Activated CD8-positive, alpha-beta T cell treated with anti-CD3 and anti-CD28 coated beads, Interleukin-2, amount 10 ng/mL, durations not matched to agents 7 days and 5 days (primary cell): Measurements from ENCODE around the gene SKP2. TPM values are rescaled to one million over a fixed set of nuclear protein-coding genes. Genes with fewer than 3 reads are reported as not detected.
A peak's percentile ranks its signal among the peaks of the same experiment; 100 is the strongest.

ENCODE experiments used
- ATAC-seq: fragments of 150-1000 bp; cut with Tn5 transposase; one replicate; pipeline ENCODE4 v1.10.0; 2021; ENCODE audit warnings: moderate library complexity
- CTCF ChIA-PET: fragments of 350-600 bp; sonication (Branson Sonifier 250); formaldehyde crosslinking; loops from one replicate; lab custom pipeline; 2021; ENCODE audit warnings: antibody characterized with exemption; lab: Charles Lee
- POLR2A ChIA-PET: fragments of 350-600 bp; sonication (Branson Sonifier 250); formaldehyde crosslinking; loops from one replicate; lab custom pipeline; 2021; ENCODE audit warnings: antibody characterized with exemption; lab: Charles Lee
- DNase-seq: peaks from one replicate; pipeline ENCODE4 v3.0.0-alpha.2; 2020
- H3K27ac Mint-ChIP-seq: one replicate; pipeline ENCODE4 v1.8.0; 2021; ENCODE audit warnings: mild to moderate bottlenecking, mixed read lengths
- H3K27me3 Mint-ChIP-seq: one replicate; pipeline ENCODE4 v1.8.0; 2021; ENCODE audit warnings: low read depth, mixed read lengths
- H3K36me3 Mint-ChIP-seq: one replicate; pipeline ENCODE4 v1.8.0; 2021; ENCODE audit warnings: low read depth, mixed read lengths
- H3K4me1 Mint-ChIP-seq: one replicate; pipeline ENCODE4 v1.8.0; 2021; ENCODE audit warnings: low read depth, mixed read lengths
- H3K4me3 Mint-ChIP-seq: one replicate; pipeline ENCODE4 v1.8.0; 2021; ENCODE audit warnings: mild to moderate bottlenecking, mixed read lengths
- H3K9me3 Mint-ChIP-seq: one replicate; pipeline ENCODE4 v1.8.0; 2022; ENCODE audit warnings: mixed read lengths; ENCODE audit not compliant: insufficient read depth
- microRNA-seq: library from miRNA; unstranded; fragments of <30 nt; microRNA quantifications from one replicate; pipeline ENCODE4 v1.2.0, GENCODE V29; 2022
- total RNA-seq, 2 experiments: library from RNA; stranded (reverse); gene quantifications; one replicate each; pipeline ENCODE4 v1.2.3, GENCODE V29; 2021

Gene SKP2
- total RNA-seq, 2 experiments from 2014 or later = 54.6 to 61.4 TPM

- no peak for ATAC-seq
- CTCF ChIA-PET = interaction anchor here (1.2 kb wide), 1 partner anchor 10 kb away, joined by 4 read pairs; no protein-coding TSS in a partner anchor
- peaks cover 2% of the 10 kb centered on the region for H3K4me1 Mint-ChIP-seq
- no peaks in the 10 kb centered on the region for H3K36me3 Mint-ChIP-seq
- no peak for DNase-seq
- POLR2A ChIA-PET = no interaction called here
- H3K27ac Mint-ChIP-seq = no peak overlapping the region
- no peaks in the 10 kb centered on the region for H3K27me3 Mint-ChIP-seq
- H3K4me3 Mint-ChIP-seq = no peak overlapping the region
- H3K9me3 Mint-ChIP-seq = no peaks in the 10 kb centered on the region
Measured at GRCh38 chr5:36232533-36232932, 80.6 kb downstream of the SKP2 start.

Small RNA genes within 50 kb of the gene (microRNA-seq; reads per million reads assigned to microRNA genes)
- gene MIR580 = 32.7 reads per million, percentile 43 among the genes with 10 or more reads in this experiment

Other genes starting within 250 kb of the SKP2 start
- gene CAPSL, start 213.5 kb upstream of the SKP2 start, total RNA-seq = not detected
- gene UGT3A1, start 160.7 kb upstream of the SKP2 start, total RNA-seq = not detected
- gene UGT3A2, start 85.2 kb upstream of the SKP2 start, total RNA-seq = not detected
- 10 to 100 TPM; 11.5 to 11.8 TPM for gene LMBRD2, start 224 bp upstream of the SKP2 start, total RNA-seq
- gene NADK2, start 89.8 kb downstream of the SKP2 start, total RNA-seq = 10 to 100 TPM; 11.0 to 12.8 TPM
- gene RANBP3L, start 149.8 kb downstream of the SKP2 start, total RNA-seq = not detected